Common myeloid progenitor, CD34-positive (primary cell): ENCODE measurements around the gene PBRM1.
"Not testable (repeated sequence)": the region's sequence is repeated elsewhere in the genome, so short reads cannot be mapped to it uniquely, and the experiment has no call there.

Experiments
- CTCF ChIA-PET: fragments of 350-600 bp; sonication (Branson Sonifier 250); formaldehyde crosslinking; loops from one replicate; lab custom pipeline; 2021; ENCODE audit warnings: antibody characterized with exemption; lab: Charles Lee
- POLR2A ChIA-PET: fragments of 350-600 bp; sonication (Branson Sonifier 250); formaldehyde crosslinking; loops from one replicate; lab custom pipeline; 2021; ENCODE audit warnings: antibody characterized with exemption; lab: Charles Lee
- DNase-seq, 3 donors: peaks; one replicate each; pipeline versions ENCODE4 v3.0.0 to v3.0.0-alpha.2; 2013
- H3K27ac ChIP-seq, 2 experiments: 1 replicate in 1 of 2; 2 replicates in 1 of 2; pipeline ENCODE4 v1.7.0; 2013; ENCODE audit warnings: inconsistent platforms in 2 of 2, low read length in 2 of 2, mild to moderate bottlenecking in 2 of 2, low read depth in 1 of 2, moderate library complexity in 1 of 2; ENCODE audit not compliant: severe bottlenecking in 2 of 2, insufficient read depth in 1 of 2, poor library complexity in 1 of 2
- H3K27me3 ChIP-seq, 5 experiments: replicated peaks in 2 of 5; 1 replicate in 3 of 5; 2 replicates in 2 of 5; pipeline versions ENCODE4 v1.6.1 to v1.7.0; 2013; ENCODE audit warnings: low read length in 4 of 5, mild to moderate bottlenecking in 2 of 5, moderate library complexity in 2 of 5, inconsistent platforms in 1 of 5; ENCODE audit not compliant: insufficient read depth in 5 of 5, control insufficient read depth in 4 of 5
- H3K36me3 ChIP-seq, 4 experiments: 1 replicate in 2 of 4; 2 replicates in 2 of 4; pipeline versions ENCODE4 v1.6.1 to v1.7.0; 2013; ENCODE audit warnings: low read length in 3 of 4, control low read depth in 1 of 4, mild to moderate bottlenecking in 1 of 4; ENCODE audit not compliant: control insufficient read depth in 4 of 4, insufficient read depth in 4 of 4
- H3K4me1 ChIP-seq, 4 experiments: 1 replicate in 3 of 4; 2 replicates in 1 of 4; pipeline versions ENCODE4 v1.6.1 to v1.7.1; 2013; ENCODE audit warnings: low read length in 3 of 4, mild to moderate bottlenecking in 3 of 4, control low read depth in 1 of 4, inconsistent platforms in 1 of 4, moderate library complexity in 1 of 4; ENCODE audit not compliant: control insufficient read depth in 4 of 4, insufficient read depth in 4 of 4; ENCODE audit errors: control extremely low read depth in 1 of 4
- H3K4me3 ChIP-seq, 7 experiments: 1 replicate in 4 of 7; 2 replicates in 3 of 7; pipeline versions ENCODE4 v1.5.1 to v1.7.0; 2013; ENCODE audit warnings: mild to moderate bottlenecking in 7 of 7, low read length in 6 of 7, moderate library complexity in 6 of 7, inconsistent platforms in 2 of 7, low read depth in 2 of 7, control low read depth in 1 of 7; ENCODE audit not compliant: insufficient read depth in 4 of 7, control insufficient read depth in 1 of 7; ENCODE audit errors: extremely low read depth in 1 of 7
- H3K9me3 ChIP-seq, 5 experiments: 1 replicate in 4 of 5; 2 replicates in 1 of 5; pipeline versions ENCODE4 v1.6.1 to v1.7.1; 2013; ENCODE audit warnings: low read length in 4 of 5, mild to moderate bottlenecking in 2 of 5, inconsistent platforms in 1 of 5, low read depth in 1 of 5, moderate library complexity in 1 of 5; ENCODE audit not compliant: control insufficient read depth in 4 of 5, insufficient read depth in 2 of 5; ENCODE audit errors: control extremely low read depth in 1 of 5
- WGBS: methylation state at CpG from one replicate; pipeline ENCODE4 v1.1.5; 2013; ENCODE audit not compliant: insufficient coverage; 5-methylcytosine and 5-hydroxymethylcytosine counted together

PBRM1 gene

DNA sequence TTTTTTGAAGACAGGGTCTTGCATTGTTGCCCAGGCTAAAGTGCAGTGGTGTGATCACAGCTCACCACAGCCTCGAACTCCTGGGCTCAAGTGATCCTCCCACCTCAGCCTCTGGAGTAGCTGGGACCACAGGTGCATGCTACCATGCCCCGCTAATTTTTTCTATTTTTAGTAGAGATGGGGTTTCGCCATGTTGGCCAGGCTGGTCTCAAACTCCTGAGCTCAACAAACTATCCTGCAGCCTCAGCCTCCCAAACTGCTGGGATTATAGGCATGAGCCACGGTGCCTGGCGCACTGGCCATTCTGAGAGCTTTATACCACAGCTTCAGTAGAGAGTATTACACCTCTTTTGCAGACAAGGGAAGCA, 159.1 kb downstream of the PBRM1 start:
- DNase-seq, H3K27me3 ChIP-seq, H3K4me3 ChIP-seq, H3K9me3 ChIP-seq, H3K27ac ChIP-seq, POLR2A ChIA-PET: not testable (repeated sequence)
- CTCF ChIA-PET, result interaction anchor here (1.1 to 1.7 kb wide), 3 partner anchors 22 to 56 kb away, joined by 3 to 5 read pairs (median 3); no protein-coding TSS in a partner anchor
- H3K4me1 ChIP-seq, result peaks cover 0 to 14% (median 5%) of the 10 kb centered on the region in 4 experiments
- 96% methylated on average over 4 of the region's 5 CpGs for WGBS
- peaks cover 10 to 85% (median 38%) of the 10 kb centered on the region in 4 experiments for H3K36me3 ChIP-seq

- CTCF ChIA-PET, result interaction anchor here (1.5 kb wide), 1 partner anchor 27 kb away, joined by 3 read pairs; no protein-coding TSS in a partner anchor
- peaks cover 10 to 90% (median 38%) of the 10 kb centered on the region in 4 experiments for H3K36me3 ChIP-seq
- H3K27me3 ChIP-seq, result no peaks in the 10 kb centered on the region
- POLR2A ChIA-PET, result no interaction called here
- WGBS, result 87% methylated on average over 6 of the region's 9 CpGs
- no peak for DNase-seq
- H3K27ac ChIP-seq, result no peak overlapping the region
- H3K4me3 ChIP-seq, result no peak overlapping the region
- H3K4me1 ChIP-seq, result peaks cover 0 to 6% (median 2%) of the 10 kb centered on the region in 4 experiments
- H3K9me3 ChIP-seq, result no peaks in the 10 kb centered on the region
Measured at GRCh38 chr3:52525680-52526561, 159.8 kb downstream of the PBRM1 start.

GRCh38 chr3:52524752-52525679, 160.7 kb downstream of the PBRM1 start:
- Histone ChIP-seq H3K27ac (no peak overlapping the region), H3K4me3 (no peak overlapping the region), H3K27me3 (no peaks in the 10 kb centered on the region), H3K4me1 (peaks cover 0 to under 1% (median 0%) of the 10 kb centered on the region in 4 experiments), H3K9me3 (no peaks in the 10 kb centered on the region), H3K36me3 (peaks cover 12 to 93% (median 38%) of the 10 kb centered on the region in 4 experiments)
- ChIA-PET CTCF (no interaction called here), POLR2A (no interaction called here)
- 94% methylated on average over 28 of the region's 34 CpGs for WGBS
- DNase-seq, result no peak

GRCh38 chr3:52524258-52524751, 161.4 kb downstream of the PBRM1 start:
- no peak overlapping the region for H3K4me3 ChIP-seq
- H3K27ac ChIP-seq, result no peak overlapping the region
- H3K27me3 ChIP-seq, result no peaks in the 10 kb centered on the region
- peaks cover 12 to 96% (median 38%) of the 10 kb centered on the region in 4 experiments for H3K36me3 ChIP-seq
- H3K9me3 ChIP-seq, result no peaks in the 10 kb centered on the region
- no peaks in the 10 kb centered on the region for H3K4me1 ChIP-seq
- no peak for DNase-seq
- CTCF ChIA-PET, result no interaction called here
- 94% methylated on average over 13 of the region's 18 CpGs for WGBS
- POLR2A ChIA-PET, result no interaction called here

GRCh38 chr3:52523386-52524257, 162.1 kb downstream of the PBRM1 start:
- Histone ChIP-seq H3K4me1 (no peaks in the 10 kb centered on the region), H3K36me3 (peaks cover 11 to 94% (median 33%) of the 10 kb centered on the region in 4 experiments), H3K27ac (no peak overlapping the region), H3K9me3 (no peaks in the 10 kb centered on the region), H3K27me3 (no peaks in the 10 kb centered on the region), H3K4me3 (no peak overlapping the region)
- WGBS, result 97% methylated on average over 19 of the region's 26 CpGs
- CTCF ChIA-PET, result interaction anchor here (0.8 to 1.0 kb wide), 2 partner anchors 77 to 139 kb away, joined by 3 read pairs; no protein-coding TSS in a partner anchor
- no peak for DNase-seq
- POLR2A ChIA-PET, result no interaction called here

- no peaks in the 10 kb centered on the region for H3K4me1 ChIP-seq
- 98% methylated on average over 9 of the region's 14 CpGs for WGBS
- ChIA-PET POLR2A (no interaction called here), CTCF (interaction anchor here (0.8 to 1.0 kb wide), 2 partner anchors 20 to 138 kb away, joined by 3 read pairs; no protein-coding TSS in a partner anchor)
- H3K36me3 ChIP-seq, result peaks cover 10 to 94% (median 25%) of the 10 kb centered on the region in 4 experiments
- H3K4me3 ChIP-seq, result no peak overlapping the region
- H3K27ac ChIP-seq, result no peak overlapping the region
- H3K9me3 ChIP-seq, result no peaks in the 10 kb centered on the region
- no peaks in the 10 kb centered on the region for H3K27me3 ChIP-seq
- DNase-seq, result no peak
Measured at GRCh38 chr3:52522651-52523251, 163.0 kb downstream of the PBRM1 start.
